Measurements from ENCODE around the gene C1orf53.
A peak's percentile ranks its signal among the peaks of the same experiment; 100 is the strongest.

C1orf53 gene

DNA sequence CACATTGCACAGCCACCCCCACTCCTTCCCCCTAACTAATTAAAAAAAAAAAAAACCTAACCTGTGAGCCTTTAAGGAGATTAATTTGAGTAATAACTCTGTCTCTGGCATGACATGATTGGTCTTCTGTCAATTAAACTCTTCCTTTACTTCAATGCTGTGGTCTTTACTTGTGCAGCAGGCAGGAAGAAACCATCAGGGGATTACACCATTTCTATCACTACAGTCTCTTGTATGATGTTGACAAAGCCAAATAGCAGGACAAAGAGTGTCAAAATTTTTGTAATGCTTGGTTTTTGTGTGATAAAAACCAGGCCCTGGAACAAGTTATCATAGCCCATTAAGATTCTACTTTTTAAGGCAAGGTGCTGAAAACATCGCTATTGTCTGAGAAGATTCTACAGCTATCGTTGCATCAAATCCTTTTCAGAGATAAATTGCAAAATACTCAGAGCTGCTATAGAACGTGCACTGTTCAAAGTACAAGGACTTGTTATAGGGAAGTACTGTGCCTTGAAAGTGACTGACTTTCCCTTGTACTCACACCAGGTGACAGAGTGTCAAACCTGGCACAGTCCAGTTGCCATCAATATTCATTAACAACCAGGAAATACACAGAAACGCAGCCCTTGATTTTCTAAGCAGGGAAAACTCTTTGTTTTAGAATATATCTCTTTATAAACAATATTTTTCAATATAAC lies 52.4 kb downstream of the C1orf53 start:
- H3K9me3 Mint-ChIP-seq: peaks cover 3 to 10% of the 10 kb centered on the region in 2 donors
- peaks cover 61% of the 10 kb centered on the region for H3K4me1 Mint-ChIP-seq
- H3K27ac Mint-ChIP-seq: no peak overlapping the region
- no peak overlapping the region for H3K4me3 Mint-ChIP-seq
- ATAC-seq (no peak), DNase-seq (no peak)
- H3K27me3 Mint-ChIP-seq: peaks cover 15% of the 10 kb centered on the region

DNA sequence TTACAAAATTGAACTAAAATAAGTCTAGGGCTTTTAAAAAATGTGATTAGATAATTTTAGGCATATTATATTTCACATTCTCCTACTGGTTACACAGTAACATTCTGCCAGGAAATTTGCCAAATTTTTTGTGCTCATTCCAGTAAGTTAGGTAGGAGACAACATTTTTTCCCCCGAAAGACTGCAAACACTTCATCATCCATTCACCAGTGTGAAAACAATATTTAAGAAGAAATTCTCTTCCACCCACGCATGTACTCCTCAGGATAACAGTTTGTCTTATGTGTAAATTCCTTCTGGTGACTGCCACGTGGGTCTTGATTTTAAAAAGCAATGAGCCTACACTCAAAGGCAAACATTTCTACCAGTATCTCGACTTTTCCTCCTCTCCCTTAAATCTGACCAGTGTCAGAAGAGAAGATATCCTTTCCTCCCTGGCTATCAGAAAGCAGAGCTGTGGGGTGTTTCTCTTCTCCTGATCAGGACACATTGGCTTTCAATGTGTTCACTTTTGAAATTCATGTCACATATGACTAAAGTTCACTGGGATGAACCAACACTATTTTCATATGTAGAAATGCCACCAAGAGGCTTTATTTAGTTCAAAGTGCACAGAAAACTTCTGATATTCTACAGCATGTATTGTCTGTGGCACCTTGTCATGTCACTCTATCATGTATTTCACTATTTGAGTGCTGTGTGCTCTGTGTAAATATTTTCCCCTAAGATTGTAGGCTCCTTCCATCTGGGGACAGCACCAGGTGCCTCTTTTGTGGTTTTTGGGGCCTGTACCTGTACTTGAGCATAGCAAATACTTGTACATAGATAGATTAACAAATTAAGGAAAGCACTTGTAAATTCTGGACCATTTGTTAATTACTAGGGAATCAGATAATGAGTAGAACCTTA lies 53.3 kb downstream of the C1orf53 start:
- peak overlapping the region in 1 of 2 donors; percentile 83 for H3K27ac Mint-ChIP-seq
- no peak for DNase-seq
- ATAC-seq: peak; percentile 86

More for the DNA sequence above, 53.3 kb downstream of the C1orf53 start:
- Mint-ChIP-seq H3K4me3 (peak overlapping the region; percentile 12 to 44), H3K4me1 (peaks cover 58% of the 10 kb centered on the region), H3K9me3 (peaks cover 0 to 8% of the 10 kb centered on the region in 2 donors), H3K27me3 (peaks cover 15% of the 10 kb centered on the region)
